Fibroblast of lung (primary cell): ENCODE measurements around the gene SCN8A. TPM values are rescaled to one million over a fixed set of nuclear protein-coding genes. Genes with fewer than 3 reads are reported as not detected.

ENCODE experiments used
- DNase-seq, 2 donors: peaks; one replicate each; pipeline versions ENCODE4 v3.0.0 to v3.0.0-alpha.2; 2010; ENCODE audit warnings: low read depth in 2 of 2
- H2AFZ ChIP-seq: 2 replicates; pipeline ENCODE4 v1.5.1; 2012; ENCODE audit warnings: low read length, control low read depth, inconsistent platforms
- H3K27ac ChIP-seq: 2 replicates; pipeline ENCODE4 v1.5.1; 2011; ENCODE audit warnings: low read length, control low read depth; ENCODE audit not compliant: insufficient read depth
- H3K27me3 ChIP-seq: 2 replicates; pipeline ENCODE4 v1.5.1; 2011; ENCODE audit warnings: mild to moderate bottlenecking, low read length; ENCODE audit not compliant: control insufficient read depth, insufficient read depth
- H3K36me3 ChIP-seq: 2 replicates; pipeline ENCODE4 v1.5.1; 2011; ENCODE audit warnings: low read length; ENCODE audit not compliant: control insufficient read depth, insufficient read depth
- H3K4me1 ChIP-seq: 2 replicates; pipeline ENCODE4 v1.5.1; 2011; ENCODE audit warnings: low read length; ENCODE audit not compliant: control insufficient read depth, insufficient read depth; ENCODE audit errors: extremely low read depth
- H3K4me2 ChIP-seq: 2 replicates; pipeline ENCODE4 v1.5.1; 2011; ENCODE audit warnings: low read length, control low read depth; ENCODE audit not compliant: insufficient read depth; ENCODE audit errors: extremely low read depth
- H3K4me3 ChIP-seq, 4 experiments: fragments of 200-600 bp in 1 of 4; sonication (generic) in 1 of 4; replicated peaks in 1 of 4; 2 replicates each; pipeline ENCODE4 v1.5.1; 2011 to 2016; ENCODE audit warnings: low read length in 4 of 4, low read depth in 3 of 4, mild to moderate bottlenecking in 3 of 4, control low read depth in 2 of 4, inconsistent platforms in 1 of 4, mixed read lengths in 1 of 4; ENCODE audit not compliant: insufficient read depth in 1 of 4; ENCODE audit errors: control extremely low read depth in 1 of 4
- H3K79me2 ChIP-seq: 2 replicates; pipeline ENCODE4 v1.5.1; 2012; ENCODE audit warnings: mild to moderate bottlenecking, low read length, inconsistent platforms; ENCODE audit not compliant: control insufficient read depth, insufficient read depth
- H3K9ac ChIP-seq: 2 replicates; pipeline ENCODE4 v1.5.1; 2011; ENCODE audit warnings: mild to moderate bottlenecking, low read length, control low read depth; ENCODE audit not compliant: insufficient read depth
- H3K9me3 ChIP-seq: 2 replicates; pipeline ENCODE4 v1.5.1; 2012; ENCODE audit warnings: low read depth, low read length; ENCODE audit not compliant: control insufficient read depth, insufficient read depth
- H4K20me1 ChIP-seq: 2 replicates; pipeline ENCODE4 v1.5.1; 2011; ENCODE audit warnings: low read length; ENCODE audit not compliant: control insufficient read depth, insufficient read depth; ENCODE audit errors: extremely low read depth
- CTCF ChIP-seq, 2 donors: IDR thresholded peaks in 1 of 2; conservative IDR thresholded peaks in 1 of 2; 1 replicate in 1 of 2; 2 replicates in 1 of 2; pipeline ENCODE4 v1.5.1; 2011 to 2012; ENCODE audit warnings: low read length in 2 of 2, control low read depth in 1 of 2, inconsistent platforms in 1 of 2, low read depth in 1 of 2, mild to moderate bottlenecking in 1 of 2
- EZH2 ChIP-seq: IDR thresholded peaks from 2 replicates; pipeline ENCODE4 v1.5.1; 2012; ENCODE audit warnings: low read length, control low read depth, mild to moderate bottlenecking; ENCODE audit errors: missing control alignments
- polyA plus RNA-seq, 2 donors: library from polyadenylated mRNA; depleted of rRNA in 1 of 2; stranded (reverse) in 1 of 2; unstranded in 1 of 2; fragments of >200 nt; gene quantifications; 2 replicates each; pipeline ENCODE4 v1.2.1, GENCODE V29; 2011 to 2012; ENCODE audit warnings: missing spikeins in 1 of 2
- total RNA-seq: library from RNA; depleted of rRNA; stranded (reverse); fragments of >200 nt; gene quantifications from 2 replicates; pipeline ENCODE4 v1.2.1, GENCODE V29; 2014

SCN8A gene
- total and polyA plus RNA-seq, 2 donors (not counting 1 experiment from before 2014, with no cell fraction given) = 12.8 to 27.2 TPM

GRCh38 chr12:51801027-51801426 is 210.0 kb downstream of the SCN8A start:
- no peak overlapping the region for H2AFZ ChIP-seq
- H3K9ac ChIP-seq = no peak overlapping the region
- no peaks in the 10 kb centered on the region for H3K4me1 ChIP-seq
- TF ChIP-seq EZH2 (no peak), CTCF (conservative IDR thresholded peaks at IDR 0.05 in 1 of 2, IDR thresholded peaks at IDR 0.05 in 1 of 2; ENCODE audit: low read depth in 1 of 2, low read length in 2 of 2) (no peak)
- H3K79me2 ChIP-seq = no peaks in the 10 kb centered on the region
- H4K20me1 ChIP-seq = no peaks in the 10 kb centered on the region
- H3K9me3 ChIP-seq = no peaks in the 10 kb centered on the region
- H3K27me3 ChIP-seq = no peaks in the 10 kb centered on the region
- no peak overlapping the region for H3K4me3 ChIP-seq
- no peak overlapping the region for H3K4me2 ChIP-seq
- H3K27ac ChIP-seq = no peak overlapping the region
- H3K36me3 ChIP-seq = no peaks in the 10 kb centered on the region
- no peak for DNase-seq

GRCh38 chr12:51806896-51807295 is 215.9 kb downstream of the SCN8A start:
- H3K9ac ChIP-seq = no peak overlapping the region
- H3K9me3 ChIP-seq = no peaks in the 10 kb centered on the region
- H3K79me2 ChIP-seq = no peaks in the 10 kb centered on the region
- TF ChIP-seq EZH2 (no peak), CTCF (conservative IDR thresholded peaks at IDR 0.05 in 1 of 2, IDR thresholded peaks at IDR 0.05 in 1 of 2; ENCODE audit: low read depth in 1 of 2, low read length in 2 of 2) (no peak)
- no peak overlapping the region for H3K27ac ChIP-seq
- H3K36me3 ChIP-seq = no peaks in the 10 kb centered on the region
- H2AFZ ChIP-seq = no peak overlapping the region
- no peak overlapping the region for H3K4me3 ChIP-seq
- H3K4me1 ChIP-seq = no peaks in the 10 kb centered on the region
- no peaks in the 10 kb centered on the region for H3K27me3 ChIP-seq
- no peaks in the 10 kb centered on the region for H4K20me1 ChIP-seq
- no peak for DNase-seq
- H3K4me2 ChIP-seq = no peak overlapping the region

- Histone ChIP-seq H3K4me2 (no peak overlapping the region), H3K4me1 (no peaks in the 10 kb centered on the region), H2AFZ (no peak overlapping the region), H3K9me3 (no peaks in the 10 kb centered on the region), H3K27me3 (no peaks in the 10 kb centered on the region), H3K27ac (no peak overlapping the region), H3K79me2 (no peaks in the 10 kb centered on the region), H4K20me1 (no peaks in the 10 kb centered on the region), H3K36me3 (no peaks in the 10 kb centered on the region), H3K4me3 (no peak overlapping the region), H3K9ac (no peak overlapping the region)
- no peak for TF ChIP-seq CTCF (conservative IDR thresholded peaks at IDR 0.05 in 1 of 2, IDR thresholded peaks at IDR 0.05 in 1 of 2; ENCODE audit: low read depth in 1 of 2, low read length in 2 of 2)
- no peak for TF ChIP-seq EZH2
- DNase-seq = no peak
Observed at GRCh38 chr12:51809193-51809592, 218.2 kb downstream of the SCN8A start.
